Type B pancreatic cell (in vitro differentiated cells): ENCODE results near the gene RBM12. TPM values are rescaled to one million over a fixed set of nuclear protein-coding genes. Genes with fewer than 3 reads are reported as not detected.
"Not testable (repeated sequence)": the region's sequence is repeated elsewhere in the genome, so short reads cannot be mapped to it uniquely, and the experiment has no call there.

ENCODE experiments used
- DNase-seq: peaks from one replicate; pipeline ENCODE4 v3.0.0; 2021; ENCODE audit warnings: mixed read lengths; ENCODE audit not compliant: unreplicated experiment; ENCODE audit errors: extremely low spot score
- H3K27ac Mint-ChIP-seq: 2 replicates; pipeline ENCODE4 v1.8.0; 2021; ENCODE audit warnings: mild to moderate bottlenecking, mixed read lengths
- H3K27me3 Mint-ChIP-seq: 2 replicates; pipeline ENCODE4 v1.8.0; 2021; ENCODE audit warnings: mixed read lengths
- H3K36me3 Mint-ChIP-seq: 2 replicates; pipeline ENCODE4 v1.8.0; 2021; ENCODE audit warnings: mixed read lengths
- H3K4me1 Mint-ChIP-seq: one replicate; pipeline ENCODE4 v1.8.0; 2021; ENCODE audit warnings: mixed read lengths; ENCODE audit not compliant: unreplicated experiment
- H3K4me3 Mint-ChIP-seq: 2 replicates; pipeline ENCODE4 v1.8.0; 2021; ENCODE audit warnings: mild to moderate bottlenecking, mixed read lengths
- H3K9me3 Mint-ChIP-seq: 2 replicates; pipeline ENCODE4 v1.8.0; 2021; ENCODE audit warnings: mixed read lengths
- CTCF ChIP-seq: fragments of 200-600 bp; sonication (generic); conservative IDR thresholded peaks from 2 replicates; pipeline ENCODE4 v1.5.0; 2021; ENCODE audit warnings: antibody characterized with exemption, mild to moderate bottlenecking
- long read RNA-seq: library from polyadenylated mRNA; unstranded; transcript quantifications from one replicate; pipeline ENCODE4 v2.0.0, GENCODE V29; 2020
- total RNA-seq: library from RNA; stranded (reverse); gene quantifications from 2 replicates; pipeline ENCODE4 v1.2.1, GENCODE V29; 2021; ENCODE audit warnings: low replicate concordance

RBM12 gene
- 122 and 153 TPM in 2 replicates for total RNA-seq
- long read RNA-seq, full-length matches to known transcripts, result 3 of 42 reads
- long read RNA-seq, partial matches to known transcripts, result 0 of 42 reads
- long read RNA-seq, other reads (novel, unspliced or antisense), result 39 of 42 reads

GRCh38 chr20:35664466-35665206 is at the start of gene RBM12, which contains the start of gene CPNE1:
TSS of gene RBM12 (minus strand) at chr20:35664900. CDS start at chr20:35655322, 9,578 bp downstream.
TSS of gene CPNE1 (minus strand) at chr20:35664900. CDS start at chr20:35632923, 31,977 bp downstream.
- peak; percentile 95 for DNase-seq
- peak within 1 kb of the TSS; percentile 99 for H3K27ac Mint-ChIP-seq
- H3K36me3 Mint-ChIP-seq, result peaks cover 19% of the 10 kb centered on the region
- peaks cover 37% of the 10 kb centered on the region for H3K4me1 Mint-ChIP-seq
- peak within 1 kb of the TSS; percentile 98 for H3K4me3 Mint-ChIP-seq
- no peaks in the 10 kb centered on the region for H3K27me3 Mint-ChIP-seq
- no peaks in the 10 kb centered on the region for H3K9me3 Mint-ChIP-seq
- TF ChIP-seq CTCF, result peak; percentile 42

- no peak overlapping the region for H3K27ac Mint-ChIP-seq
- H3K36me3 Mint-ChIP-seq, result peaks cover 42% of the 10 kb centered on the region
- H3K27me3 Mint-ChIP-seq, result no peaks in the 10 kb centered on the region
- TF ChIP-seq CTCF, result no peak
- H3K9me3 Mint-ChIP-seq, result no peaks in the 10 kb centered on the region
- no peaks in the 10 kb centered on the region for H3K4me1 Mint-ChIP-seq
- no peak overlapping the region for H3K4me3 Mint-ChIP-seq
- DNase-seq, result no peak
Measured at GRCh38 chr20:35714127-35714526, 49.4 kb upstream of the RBM12 start.

- not testable (repeated sequence) for H3K4me3 Mint-ChIP-seq, H3K9me3 Mint-ChIP-seq, H3K4me1 Mint-ChIP-seq, DNase-seq, H3K27me3 Mint-ChIP-seq
- peak overlapping the region; percentile 51 for H3K27ac Mint-ChIP-seq
- peaks cover 45% of the 10 kb centered on the region for H3K36me3 Mint-ChIP-seq
Measured at GRCh38 chr20:35713120-35713519, 48.4 kb upstream of the RBM12 start.

- DNase-seq, result no peak
- Mint-ChIP-seq H3K4me1 (no peaks in the 10 kb centered on the region), H3K4me3 (no peak overlapping the region), H3K27me3 (no peaks in the 10 kb centered on the region), H3K36me3 (peaks cover 45% of the 10 kb centered on the region), H3K27ac (no peak overlapping the region), H3K9me3 (no peaks in the 10 kb centered on the region)
- no peak for TF ChIP-seq CTCF
Measured at GRCh38 chr20:35711588-35712209, 47.0 kb upstream of the RBM12 start.

- Mint-ChIP-seq H3K9me3 (no peaks in the 10 kb centered on the region), H3K4me3 (no peak overlapping the region), H3K27ac (no peak overlapping the region), H3K4me1 (no peaks in the 10 kb centered on the region), H3K36me3 (peaks cover 41% of the 10 kb centered on the region), H3K27me3 (no peaks in the 10 kb centered on the region)
- DNase-seq, result no peak
- TF ChIP-seq CTCF, result no peak
Measured at GRCh38 chr20:35710884-35711587, 46.3 kb upstream of the RBM12 start.
